Osteocyte (in vitro differentiated cells): ENCODE results near the gene SENP6. TPM values are rescaled to one million over a fixed set of nuclear protein-coding genes. Genes with fewer than 3 reads are reported as not detected.

Experiments
- DNase-seq: peaks from one replicate; pipeline ENCODE4 v3.0.0; 2021; ENCODE audit warnings: mixed read lengths; ENCODE audit not compliant: unreplicated experiment; ENCODE audit errors: extremely low spot score
- H3K27ac Mint-ChIP-seq: one replicate; pipeline ENCODE4 v1.8.0; 2021; ENCODE audit warnings: mild to moderate bottlenecking, mixed read lengths; ENCODE audit not compliant: unreplicated experiment
- H3K27me3 Mint-ChIP-seq: one replicate; pipeline ENCODE4 v1.8.0; 2021; ENCODE audit warnings: mixed read lengths; ENCODE audit not compliant: unreplicated experiment
- H3K36me3 Mint-ChIP-seq: one replicate; pipeline ENCODE4 v1.8.0; 2021; ENCODE audit warnings: mixed read lengths; ENCODE audit not compliant: unreplicated experiment
- H3K4me1 Mint-ChIP-seq: one replicate; pipeline ENCODE4 v1.8.0; 2021; ENCODE audit warnings: mixed read lengths; ENCODE audit not compliant: unreplicated experiment
- H3K4me3 Mint-ChIP-seq: one replicate; pipeline ENCODE4 v1.8.0; 2021; ENCODE audit warnings: mild to moderate bottlenecking, moderate library complexity, mixed read lengths; ENCODE audit not compliant: unreplicated experiment
- H3K9me3 Mint-ChIP-seq: one replicate; pipeline ENCODE4 v1.8.0; 2021; ENCODE audit warnings: mixed read lengths; ENCODE audit not compliant: unreplicated experiment
- CTCF ChIP-seq: fragments of 200-600 bp; sonication (generic); IDR thresholded peaks from 2 replicates; pipeline ENCODE4 v1.5.0; 2021; ENCODE audit warnings: antibody characterized with exemption, mild to moderate bottlenecking, moderate library complexity
- total RNA-seq: library from RNA; stranded (reverse); gene quantifications from 2 replicates; pipeline ENCODE4 v1.2.1, GENCODE V29; 2021

Gene SENP6
- total RNA-seq, 1 donor from 2014 or later: 101 TPM

DNA sequence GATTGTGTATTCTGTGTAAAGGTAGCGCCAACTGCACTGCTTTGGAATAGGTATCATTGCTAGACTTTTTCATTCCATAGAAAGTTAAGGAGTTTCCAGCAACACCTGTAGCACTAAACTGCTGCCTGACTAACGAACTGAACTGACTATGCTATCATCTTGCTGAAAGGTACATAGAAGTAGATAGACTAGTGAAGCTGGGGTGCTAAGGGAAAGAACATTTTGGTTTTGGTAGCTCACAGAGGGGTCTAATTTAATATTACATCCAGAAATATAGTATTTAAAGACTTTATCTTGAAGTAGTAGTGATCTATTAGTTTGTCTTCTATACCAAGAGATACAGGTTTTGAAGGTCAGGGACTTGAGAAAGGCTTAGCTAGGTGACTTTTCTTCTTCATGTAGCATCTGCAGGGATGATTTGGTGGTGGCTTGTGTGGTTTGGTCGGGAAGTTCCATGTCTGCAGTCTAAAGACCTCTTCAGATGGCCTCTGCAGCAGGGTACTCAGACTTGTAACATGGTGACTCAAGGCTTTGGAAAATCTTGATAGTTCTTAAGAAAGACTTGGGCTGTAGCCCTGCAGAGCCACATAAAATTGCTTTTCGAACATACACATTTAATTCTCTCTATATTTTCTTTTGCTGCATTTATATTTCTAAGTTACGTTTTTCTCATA is 10.2 kb downstream of the SENP6 start:
- Mint-ChIP-seq H3K27me3 (no peaks in the 10 kb centered on the region), H3K9me3 (no peaks in the 10 kb centered on the region), H3K4me1 (peaks cover 70% of the 10 kb centered on the region), H3K4me3 (no peak overlapping the region), H3K27ac (peak overlapping the region; percentile 23), H3K36me3 (peaks cover 3% of the 10 kb centered on the region)
- DNase-seq: no peak
- no peak for TF ChIP-seq CTCF

GRCh38 chr6:75612434-75612833 is 10.8 kb downstream of the SENP6 start:
- no peaks in the 10 kb centered on the region for H3K9me3 Mint-ChIP-seq
- H3K27ac Mint-ChIP-seq: no peak overlapping the region
- peaks cover 66% of the 10 kb centered on the region for H3K4me1 Mint-ChIP-seq
- H3K27me3 Mint-ChIP-seq: no peaks in the 10 kb centered on the region
- H3K4me3 Mint-ChIP-seq: no peak overlapping the region
- peaks cover 3% of the 10 kb centered on the region for H3K36me3 Mint-ChIP-seq
- no peak for TF ChIP-seq CTCF
- no peak for DNase-seq

- Mint-ChIP-seq H3K36me3 (peaks cover 3% of the 10 kb centered on the region), H3K27ac (peak overlapping the region; percentile 28)
- DNase-seq: no peak
Measured at GRCh38 chr6:75613056-75613501, 11.4 kb downstream of the SENP6 start.

GRCh38 chr6:75618437-75618836 is 16.8 kb downstream of the SENP6 start:
- no peaks in the 10 kb centered on the region for H3K27me3 Mint-ChIP-seq
- H3K4me3 Mint-ChIP-seq: no peak overlapping the region
- TF ChIP-seq CTCF: no peak
- peaks cover 7% of the 10 kb centered on the region for H3K9me3 Mint-ChIP-seq
- peaks cover 52% of the 10 kb centered on the region for H3K4me1 Mint-ChIP-seq
- DNase-seq: no peak
- no peak overlapping the region for H3K27ac Mint-ChIP-seq
- H3K36me3 Mint-ChIP-seq: peaks cover 3% of the 10 kb centered on the region

More at GRCh38 chr6:75613056-75613501, 11.4 kb downstream of the SENP6 start:
- TF ChIP-seq CTCF: no peak
- Mint-ChIP-seq H3K4me1 (peaks cover 67% of the 10 kb centered on the region), H3K27me3 (no peaks in the 10 kb centered on the region), H3K9me3 (no peaks in the 10 kb centered on the region), H3K4me3 (no peak overlapping the region)

GRCh38 chr6:75619230-75619899 is 17.7 kb downstream of the SENP6 start:
- Mint-ChIP-seq H3K27ac (no peak overlapping the region), H3K27me3 (no peaks in the 10 kb centered on the region), H3K4me3 (no peak overlapping the region), H3K4me1 (peaks cover 48% of the 10 kb centered on the region), H3K36me3 (peaks cover 6% of the 10 kb centered on the region), H3K9me3 (peaks cover 7% of the 10 kb centered on the region)
- TF ChIP-seq CTCF: no peak
- DNase-seq: no peak
